ENCODE results near the gene PRKAG2. TPM values are rescaled to one million over a fixed set of nuclear protein-coding genes. Genes with fewer than 3 reads are reported as not detected.

Gene PRKAG2
- total and polyA plus RNA-seq, 2 experiments from 2014 or later, result 9.1 to 14.9 TPM

- TF ChIP-seq ZNF462 (CRISPR knock-in tag; IDR thresholded peaks at IDR 0.05), result no peak
- TF ChIP-seq POLR2AphosphoS5 (IDR thresholded peaks at IDR 0.05; ENCODE audit: low read depth), result no peak
- no peak for TF ChIP-seq CTCF (conservative IDR thresholded peaks at IDR 0.05; ENCODE audit: low read depth in 2 of 2)
- no peak for TF ChIP-seq ETS1 (IDR thresholded peaks at IDR 0.05)
- TF ChIP-seq STAT1 (IDR thresholded peaks at IDR 0.05; ENCODE audit: unreplicated experiment), result no peak
- TF ChIP-seq REST (IDR thresholded peaks at IDR 0.05; ENCODE audit: unreplicated experiment), result no peak
These were observed 152.5 kb downstream of the PRKAG2 start (continued) for GRCh38 chr7:151724250-151724915.
